ENCODE results near the gene PRICKLE3. TPM values are rescaled to one million over a fixed set of nuclear protein-coding genes. Genes with fewer than 3 reads are reported as not detected.
"Not testable (repeated sequence)": the region's sequence is repeated elsewhere in the genome, so short reads cannot be mapped to it uniquely, and the experiment has no call there.

Gene PRICKLE3
- total and polyA plus RNA-seq, 8 donors, result 3.7 to 65.1 (median 7.1) TPM

GRCh38 chrX:49147936-49148335 lies 38.2 kb downstream of the PRICKLE3 start:
- 77 to 88% (median 83%) methylated on average over 12 to 13 of the region's 13 CpGs for WGBS, 5 donors

GRCh38 chrX:49147282-49147681 lies 38.9 kb downstream of the PRICKLE3 start:
- DNase-seq, result no peak
- intact Hi-C loops (cut with DNase I; ENCODE audit: low total_unique reads), result no loop called here
- Histone ChIP-seq H3K9me3 (peaks cover 0 to 46% (median 11%) of the 10 kb centered on the region in 4 donors), H3K27me3 (no peaks in the 10 kb centered on the region), H3K36me3 (no peaks in the 10 kb centered on the region), H3K27ac (no peak overlapping the region), H3K4me3 (no peak overlapping the region), H3K4me1 (peaks cover 0 to 7% (median 2%) of the 10 kb centered on the region in 4 donors)
- TF ChIP-seq POLR2AphosphoS5 (IDR thresholded peaks at IDR 0.05) (no peak), CTCF (IDR thresholded peaks at IDR 0.05) (no peak), POLR2A (IDR thresholded peaks at IDR 0.05) (no peak), EP300 (IDR thresholded peaks at IDR 0.05) (no peak)
- WGBS, 5 donors, result 83 to 93% (median 88%) methylated on average over 6 to 8 of the region's 8 CpGs

More at GRCh38 chrX:49147936-49148335, 38.2 kb downstream of the PRICKLE3 start:
- Histone ChIP-seq H3K27ac (peak overlapping the region; percentile 55 to 80 (median 74)), H3K36me3 (no peaks in the 10 kb centered on the region), H3K4me3 (no peak overlapping the region), H3K4me1 (peaks cover 0 to 7% (median 2%) of the 10 kb centered on the region in 4 donors), H3K9me3 (peaks cover 0 to 41% (median 7%) of the 10 kb centered on the region in 4 donors), H3K27me3 (no peaks in the 10 kb centered on the region)
- DNase-seq, result no peak
- intact Hi-C loops (cut with DNase I; ENCODE audit: low total_unique reads), result no loop called here
- TF ChIP-seq EP300 (IDR thresholded peaks at IDR 0.05) (no peak), POLR2AphosphoS5 (IDR thresholded peaks at IDR 0.05) (no peak)

DNA sequence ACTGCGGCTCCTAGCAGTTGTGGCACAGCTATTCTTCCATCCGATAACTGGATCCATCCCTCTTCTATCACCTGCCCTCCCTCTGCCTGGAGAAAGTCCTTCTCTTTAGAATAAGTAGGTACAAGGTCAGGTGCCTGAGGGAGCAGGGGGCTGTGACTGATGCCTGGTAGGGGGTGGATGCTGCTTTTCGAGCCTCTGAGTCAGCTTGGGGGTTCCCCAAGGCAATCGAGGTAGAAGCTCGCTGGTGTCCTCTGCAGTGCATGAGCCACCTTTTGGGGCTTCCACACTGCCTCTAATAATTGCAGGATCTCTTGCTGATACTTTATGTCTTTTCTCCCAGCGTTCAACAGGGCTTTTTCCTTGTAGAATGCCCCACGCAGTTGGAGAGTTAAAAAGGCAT lies 43.0 kb downstream of the PRICKLE3 start:
- DNase-seq; H3K27ac ChIP-seq; H3K27me3 ChIP-seq; H3K4me1 ChIP-seq; intact Hi-C loops (cut with DNase I; ENCODE audit: low total_unique reads); H3K4me3 ChIP-seq: not testable (repeated sequence)
- 68 to 79% (median 73%) methylated on average over 6 to 7 of the region's 7 CpGs for WGBS, 5 donors
- peaks cover 0 to 19% (median 0%) of the 10 kb centered on the region in 4 donors for H3K36me3 ChIP-seq
- H3K9me3 ChIP-seq, result peaks cover 0 to 62% (median 37%) of the 10 kb centered on the region in 4 donors

DNA sequence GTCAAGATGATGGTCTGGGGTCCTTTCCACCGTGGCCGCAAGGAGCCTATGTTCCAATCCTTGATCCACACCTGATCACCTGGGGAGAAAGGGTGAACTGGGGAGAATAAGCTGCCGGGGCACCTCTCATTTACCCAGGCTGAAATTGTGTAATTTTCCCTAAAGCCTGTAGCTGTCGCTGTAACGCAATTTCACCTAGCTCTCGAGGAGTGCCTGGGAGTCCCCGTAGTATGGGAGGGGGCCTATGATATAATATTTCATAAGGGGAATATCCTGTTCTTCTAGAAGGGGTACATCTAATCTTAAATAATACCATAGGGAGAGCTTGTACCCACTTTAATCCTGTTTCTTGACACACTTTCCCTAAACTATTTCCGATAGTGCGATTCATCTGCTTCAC lies 43.9 kb downstream of the PRICKLE3 start:
- 39 to 62% (median 50%) methylated on average over 7 to 9 of the region's 9 CpGs for WGBS, 5 donors
- H3K9me3 ChIP-seq, result peaks cover 0 to 62% (median 40%) of the 10 kb centered on the region in 4 donors

GRCh38 chrX:49139713-49140112 lies 46.5 kb downstream of the PRICKLE3 start:
- no peak for DNase-seq
- Histone ChIP-seq H3K9me3 (peaks cover 0 to 71% (median 42%) of the 10 kb centered on the region in 4 donors), H3K4me1 (no peaks in the 10 kb centered on the region), H3K36me3 (peaks cover 0 to 19% (median 0%) of the 10 kb centered on the region in 4 donors), H3K27me3 (no peaks in the 10 kb centered on the region), H3K27ac (no peak overlapping the region), H3K4me3 (no peak overlapping the region)
- WGBS, 5 donors, result 69 to 86% (median 78%) methylated on average over 4 of the region's 4 CpGs
- intact Hi-C loops (cut with DNase I; ENCODE audit: low total_unique reads), result no loop called here
- TF ChIP-seq POLR2AphosphoS5 (IDR thresholded peaks at IDR 0.05) (no peak), EP300 (IDR thresholded peaks at IDR 0.05) (no peak), CTCF (IDR thresholded peaks at IDR 0.05) (no peak), POLR2A (IDR thresholded peaks at IDR 0.05) (no peak)

More for the DNA sequence above, 43.9 kb downstream of the PRICKLE3 start:
- H3K27me3 ChIP-seq; DNase-seq; intact Hi-C loops (cut with DNase I; ENCODE audit: low total_unique reads); H3K27ac ChIP-seq; H3K4me3 ChIP-seq; H3K4me1 ChIP-seq: not testable (repeated sequence)
- H3K36me3 ChIP-seq, result peaks cover 0 to 19% (median 0%) of the 10 kb centered on the region in 4 donors
- peak in 1 of 7 experiments; percentile 11 for TF ChIP-seq CTCF (IDR thresholded peaks at IDR 0.05)
